Sigmoid colon (tissue), 7 donors: Measurements from ENCODE around the gene ZFP28. TPM values are rescaled to one million over a fixed set of nuclear protein-coding genes. Genes with fewer than 3 reads are reported as not detected.

Source experiments
- DNase-seq: peaks from one replicate; pipeline ENCODE4 v3.0.0-alpha.2; 2019
- H3K27ac ChIP-seq, 4 donors: fragments of 200-600 bp; sonication (generic); one replicate each; pipeline ENCODE4 v1.5.1; 2016 to 2019; ENCODE audit warnings: mild to moderate bottlenecking in 1 of 4
- H3K27me3 ChIP-seq, 3 donors: fragments of 200-600 bp; sonication (generic); one replicate each; pipeline ENCODE4 v1.5.1; 2019; ENCODE audit warnings: mild to moderate bottlenecking in 1 of 3
- H3K36me3 ChIP-seq, 4 donors: fragments of 200-600 bp; sonication (generic); one replicate each; pipeline ENCODE4 v1.5.1; 2016 to 2019
- H3K4me1 ChIP-seq, 4 donors: fragments of 200-600 bp; sonication (generic); one replicate each; pipeline ENCODE4 v1.5.1; 2017 to 2019
- H3K4me3 ChIP-seq, 4 donors: fragments of 200-600 bp; sonication (generic); one replicate each; pipeline ENCODE4 v1.5.1; 2017 to 2019; ENCODE audit warnings: mild to moderate bottlenecking in 2 of 4, moderate library complexity in 1 of 4
- H3K9me3 ChIP-seq, 4 donors: fragments of 200-600 bp in 3 of 4; sonication (generic) in 3 of 4; one replicate each; pipeline versions ENCODE4 v1.5.1 to v1.6.1; 2013 to 2019
- CTCF ChIP-seq, 4 experiments: fragments of 450-650 bp in 3 of 4; fragments of 200-600 bp in 1 of 4; IDR thresholded peaks; one replicate each; pipeline ENCODE4 v1.5.1; 2016 to 2019; ENCODE audit warnings: antibody characterized with exemption in 4 of 4, mild to moderate bottlenecking in 3 of 4, moderate library complexity in 2 of 4
- EP300 ChIP-seq, 4 donors: sonication (generic); formaldehyde crosslinking; IDR thresholded peaks; one replicate each; pipeline ENCODE4 v1.6.1; 2017; ENCODE audit warnings: antibody characterized with exemption in 4 of 4
- POLR2A ChIP-seq, 2 donors: fragments of 450-650 bp; IDR thresholded peaks; one replicate each; pipeline ENCODE4 v1.6.1; 2016; ENCODE audit warnings: antibody characterized with exemption in 2 of 2, mild to moderate bottlenecking in 2 of 2, moderate library complexity in 2 of 2
- POLR2AphosphoS5 ChIP-seq, 4 donors: sonication (generic); formaldehyde crosslinking; IDR thresholded peaks; one replicate each; pipeline ENCODE4 v1.6.1; 2017; ENCODE audit warnings: antibody characterized with exemption in 4 of 4
- WGBS, 2 donors: extraction: QIAGEN DNeasy Blood & Tissue Kit; methylation state at CpG; one replicate each; pipeline ENCODE4 v1.1.7; 2013; 5-methylcytosine and 5-hydroxymethylcytosine counted together
- intact Hi-C: fragments of 100-400 bp; cut with DNase I; formaldehyde crosslinking; loops from one replicate; pipeline ENCODE4 v1.15.1; 2023
- polyA plus RNA-seq, 3 donors: library from polyadenylated mRNA; stranded (reverse); fragments of 200-250 nt; gene quantifications; one replicate each; pipeline ENCODE4 v1.2.3, GENCODE V29; 2013
- total RNA-seq, 4 donors: library from RNA; depleted of rRNA; stranded (reverse); fragments of >200 nt; gene quantifications; one replicate each; pipeline ENCODE4 v1.1.0, GENCODE V29; 2016
- donor health status: healthy with polysubstance abuse.
- donor health status: Bipolar disorder and iron deficiency.
- donor health status: healthy.

The ZFP28 gene
- total and polyA plus RNA-seq, 7 donors: 1.2 to 11.2 (median 9.6) TPM

GRCh38 chr19:56508290-56508778 lies 30.4 kb upstream of the ZFP28 start:
- H3K36me3 ChIP-seq: peaks cover 0 to 19% (median 7%) of the 10 kb centered on the region in 4 donors
- peaks cover 0 to 12% (median 1%) of the 10 kb centered on the region in 4 donors for H3K9me3 ChIP-seq
- intact Hi-C loops: loop anchor here (1.0 to 5.0 kb wide), 2 partner anchors 30 to 116 kb away; partner anchors contain the start of genes ZFP28 and ZNF582
- peak overlapping the region; percentile 68 to 82 (median 80) for H3K4me3 ChIP-seq
- WGBS, 2 donors: 5% methylated on average over 17 of the region's 17 CpGs
- TF ChIP-seq EP300 (IDR thresholded peaks at IDR 0.05) (no peak), POLR2AphosphoS5 (IDR thresholded peaks at IDR 0.05) (no peak), POLR2A (IDR thresholded peaks at IDR 0.05) (no peak), CTCF (IDR thresholded peaks at IDR 0.05) (no peak)
- peaks cover 0 to 12% (median 6%) of the 10 kb centered on the region in 4 donors for H3K4me1 ChIP-seq
- no peaks in the 10 kb centered on the region for H3K27me3 ChIP-seq
- no peak for DNase-seq
- H3K27ac ChIP-seq: peak overlapping the region; percentile 94 to 99 (median 96)

GRCh38 chr19:56525214-56525860 lies 13.4 kb upstream of the ZFP28 start:
- DNase-seq: no peak
- TF ChIP-seq POLR2AphosphoS5 (IDR thresholded peaks at IDR 0.05) (no peak), EP300 (IDR thresholded peaks at IDR 0.05) (no peak), CTCF (IDR thresholded peaks at IDR 0.05) (no peak), POLR2A (IDR thresholded peaks at IDR 0.05) (no peak)
- peaks cover 68 to 89% (median 74%) of the 10 kb centered on the region in 4 donors for H3K9me3 ChIP-seq
- WGBS, 2 donors: 85 to 95% methylated on average over 4 of the region's 4 CpGs
- no peak overlapping the region for H3K4me3 ChIP-seq
- intact Hi-C loops: no loop called here
- H3K4me1 ChIP-seq: no peaks in the 10 kb centered on the region
- peaks cover 5 to 49% (median 42%) of the 10 kb centered on the region in 4 donors for H3K36me3 ChIP-seq
- no peak overlapping the region for H3K27ac ChIP-seq
- no peaks in the 10 kb centered on the region for H3K27me3 ChIP-seq

GRCh38 chr19:56537442-56537841 lies 1.3 kb upstream of the ZFP28 start:
- Histone ChIP-seq H3K27me3 (no peaks in the 10 kb centered on the region), H3K4me1 (peaks cover 0 to 22% (median 17%) of the 10 kb centered on the region in 4 donors), H3K4me3 (peak overlapping the region in 2 of 4 donors; percentile 82 to 85), H3K36me3 (peaks cover 0 to 26% (median 5%) of the 10 kb centered on the region in 4 donors), H3K9me3 (peaks cover 3 to 35% (median 26%) of the 10 kb centered on the region in 4 donors), H3K27ac (no peak overlapping the region)
- intact Hi-C loops: no loop called here
- no peak for TF ChIP-seq EP300 (IDR thresholded peaks at IDR 0.05)
- no peak for TF ChIP-seq POLR2AphosphoS5 (IDR thresholded peaks at IDR 0.05)
- TF ChIP-seq CTCF (IDR thresholded peaks at IDR 0.05): no peak
- no peak for TF ChIP-seq POLR2A (IDR thresholded peaks at IDR 0.05)
- no peak for DNase-seq
- 94 to 95% methylated on average over 3 of the region's 3 CpGs for WGBS, 2 donors

- intact Hi-C loops: loop anchor here (1.0 kb wide), 3 partner anchors 29 to 61 kb away; partner anchors contain the start of genes ZNF470 and ZNF667
- peak overlapping the region; percentile 88 to 92 (median 90) for H3K27ac ChIP-seq
- peak overlapping the region; percentile 67 to 85 (median 82) for H3K4me3 ChIP-seq
- peaks cover 2 to 32% (median 22%) of the 10 kb centered on the region in 4 donors for H3K9me3 ChIP-seq
- H3K36me3 ChIP-seq: peaks cover 0 to 33% (median 5%) of the 10 kb centered on the region in 4 donors
- DNase-seq: peak; percentile 96
- no peaks in the 10 kb centered on the region for H3K27me3 ChIP-seq
- TF ChIP-seq POLR2AphosphoS5 (IDR thresholded peaks at IDR 0.05): peak; percentile 39 to 71 (median 62)
- TF ChIP-seq EP300 (IDR thresholded peaks at IDR 0.05): no peak
- TF ChIP-seq CTCF (IDR thresholded peaks at IDR 0.05): peak in 1 of 4 experiments; percentile 14
- TF ChIP-seq POLR2A (IDR thresholded peaks at IDR 0.05): no peak
- H3K4me1 ChIP-seq: peaks cover 0 to 22% (median 17%) of the 10 kb centered on the region in 4 donors
- WGBS, 2 donors: 1% methylated on average over 46 of the region's 46 CpGs
Observed at GRCh38 chr19:56538254-56538760, 441 bp upstream of the ZFP28 start.
